Caco-2 (cell line): ENCODE data around the gene TIMM44. TPM values are rescaled to one million over a fixed set of nuclear protein-coding genes. Genes with fewer than 3 reads are reported as not detected.
A peak's percentile ranks its signal among the peaks of the same experiment; 100 is the strongest.

Experiments
- BruUV-seq: library from RNA; stranded (reverse); fragments of 400-500 nt; replicated peaks from 2 replicates; lab custom pipeline; 2021; lab: Mats Ljungman, UMichigan
- CTCF ChIA-PET: fragments of 300-600 bp; sonication (Branson Sonifier 250); formaldehyde crosslinking; loops from one replicate; lab custom pipeline; 2022; ENCODE audit warnings: antibody characterized with exemption; lab: Charles Lee
- POLR2A ChIA-PET: fragments of 300-600 bp; sonication (Branson Sonifier 250); formaldehyde crosslinking; loops from one replicate; lab custom pipeline; 2022; ENCODE audit warnings: antibody characterized with exemption; lab: Charles Lee
- DNase-seq, 2 experiments: peaks; one replicate each; pipeline versions ENCODE4 v3.0.0 to v3.0.0-alpha.2; 2020 to 2022
- H3K27me3 ChIP-seq: replicated peaks from 2 replicates; pipeline ENCODE4 v1.6.0; 2011; ENCODE audit warnings: low read length; ENCODE audit not compliant: control insufficient read depth, insufficient read depth
- H3K36me3 ChIP-seq: 2 replicates; pipeline ENCODE4 v1.5.1; 2011; ENCODE audit warnings: low read length; ENCODE audit not compliant: control insufficient read depth, insufficient read depth
- H3K4me1 ChIP-seq: fragments of 250-450 bp; sonication (Bioruptor Pico); 2 replicates; pipeline ENCODE4 v1.5.1; 2020; ENCODE audit warnings: mild to moderate bottlenecking
- H3K4me3 ChIP-seq: 2 replicates; pipeline ENCODE4 v1.5.1; 2011; ENCODE audit warnings: low read depth, mild to moderate bottlenecking, control low read depth, low read length
- H3K9me3 ChIP-seq: fragments of 250-450 bp; sonication (Bioruptor Pico); 2 replicates; pipeline ENCODE4 v1.5.1; 2020; ENCODE audit warnings: mild to moderate bottlenecking, moderate library complexity
- H3K27ac Mint-ChIP-seq: one replicate; pipeline ENCODE4 v1.8.0; 2022; ENCODE audit warnings: mixed read lengths; ENCODE audit not compliant: unreplicated experiment
- H3K27me3 Mint-ChIP-seq: one replicate; pipeline ENCODE4 v1.8.0; 2022; ENCODE audit warnings: mixed read lengths; ENCODE audit not compliant: insufficient read depth, unreplicated experiment
- H3K36me3 Mint-ChIP-seq: one replicate; pipeline ENCODE4 v1.8.0; 2022; ENCODE audit warnings: mild to moderate bottlenecking, mixed read lengths; ENCODE audit not compliant: insufficient read depth, unreplicated experiment
- H3K4me1 Mint-ChIP-seq: one replicate; pipeline ENCODE4 v1.8.0; 2022; ENCODE audit warnings: low read depth, mixed read lengths; ENCODE audit not compliant: unreplicated experiment
- H3K4me3 Mint-ChIP-seq: one replicate; pipeline ENCODE4 v1.8.0; 2022; ENCODE audit warnings: mild to moderate bottlenecking, moderate library complexity, mixed read lengths; ENCODE audit not compliant: unreplicated experiment
- H3K9me3 Mint-ChIP-seq: one replicate; pipeline ENCODE4 v1.8.0; 2022; ENCODE audit warnings: mixed read lengths; ENCODE audit not compliant: unreplicated experiment
- intact Hi-C: fragments of 100-400 bp; cut with micrococcal nuclease; formaldehyde crosslinking; loops from one replicate; pipeline ENCODE4 v1.10.0; 2022; ENCODE audit not compliant: unreplicated experiment
- total RNA-seq: library from RNA; stranded (reverse); gene quantifications from 2 replicates; pipeline ENCODE4 v1.2.3, GENCODE V29; 2022
- TF ChIP-seq, protein P1 (sequence below), 2 experiments: fragments of 200-600 bp in 1 of 2; IDR thresholded peaks; 1 replicate in 1 of 2; 2 replicates in 1 of 2; pipeline versions ENCODE4 v1.5.1 to v1.8.0; 2011 to 2022; ENCODE audit warnings: antibody characterized with exemption in 1 of 2, control low read depth in 1 of 2, inconsistent platforms in 1 of 2, low read depth in 1 of 2, low read length in 1 of 2, mild to moderate bottlenecking in 1 of 2, moderate library complexity in 1 of 2; ENCODE audit not compliant: insufficient read depth in 1 of 2, severe bottlenecking in 1 of 2, unreplicated experiment in 1 of 2

Gene TIMM44
- total RNA-seq, 1 experiment from 2014 or later: 129 TPM

DNA sequence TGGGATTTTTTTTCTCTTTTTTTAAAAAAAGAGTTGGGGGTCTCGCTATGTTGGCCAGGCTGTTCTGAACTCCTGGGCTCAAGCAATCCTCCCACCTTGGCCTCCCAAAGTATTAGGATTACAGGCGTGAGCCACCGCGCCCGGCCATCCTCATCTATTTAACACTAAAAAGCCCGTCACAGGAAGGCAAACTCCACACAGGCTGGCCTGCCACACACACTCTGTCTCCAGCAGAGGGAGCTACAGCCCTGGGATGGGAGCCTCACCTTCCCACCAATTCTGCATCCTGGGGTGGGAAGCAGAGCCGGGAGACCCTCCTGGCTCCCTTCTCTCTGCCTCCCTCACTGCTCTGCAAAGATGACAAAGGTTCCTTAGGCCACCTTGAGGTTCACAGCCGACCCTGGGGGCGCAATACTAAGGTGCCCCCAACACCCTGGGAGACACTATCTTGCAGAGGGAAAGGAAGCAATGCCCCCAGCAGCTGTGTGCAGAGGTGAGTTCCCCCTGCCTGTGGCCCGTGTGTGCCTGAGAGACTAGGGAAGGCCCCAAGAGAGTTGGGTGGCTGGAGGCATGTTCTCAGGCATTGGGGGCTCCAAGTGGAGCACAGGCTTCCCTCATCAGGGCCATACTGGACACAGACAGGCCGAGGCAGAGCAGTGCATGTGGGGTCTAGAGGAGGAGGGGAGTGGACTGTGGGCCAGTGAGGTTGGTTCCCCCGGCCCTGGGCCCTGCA lies 27.4 kb upstream of the TIMM44 start:
- H3K27me3 Mint-ChIP-seq: no peaks in the 10 kb centered on the region
- no peaks in the 10 kb centered on the region for H3K27me3 ChIP-seq
- POLR2A ChIA-PET: no interaction called here
- no peak overlapping the region for H3K27ac Mint-ChIP-seq
- TF ChIP-seq, protein P1, sequence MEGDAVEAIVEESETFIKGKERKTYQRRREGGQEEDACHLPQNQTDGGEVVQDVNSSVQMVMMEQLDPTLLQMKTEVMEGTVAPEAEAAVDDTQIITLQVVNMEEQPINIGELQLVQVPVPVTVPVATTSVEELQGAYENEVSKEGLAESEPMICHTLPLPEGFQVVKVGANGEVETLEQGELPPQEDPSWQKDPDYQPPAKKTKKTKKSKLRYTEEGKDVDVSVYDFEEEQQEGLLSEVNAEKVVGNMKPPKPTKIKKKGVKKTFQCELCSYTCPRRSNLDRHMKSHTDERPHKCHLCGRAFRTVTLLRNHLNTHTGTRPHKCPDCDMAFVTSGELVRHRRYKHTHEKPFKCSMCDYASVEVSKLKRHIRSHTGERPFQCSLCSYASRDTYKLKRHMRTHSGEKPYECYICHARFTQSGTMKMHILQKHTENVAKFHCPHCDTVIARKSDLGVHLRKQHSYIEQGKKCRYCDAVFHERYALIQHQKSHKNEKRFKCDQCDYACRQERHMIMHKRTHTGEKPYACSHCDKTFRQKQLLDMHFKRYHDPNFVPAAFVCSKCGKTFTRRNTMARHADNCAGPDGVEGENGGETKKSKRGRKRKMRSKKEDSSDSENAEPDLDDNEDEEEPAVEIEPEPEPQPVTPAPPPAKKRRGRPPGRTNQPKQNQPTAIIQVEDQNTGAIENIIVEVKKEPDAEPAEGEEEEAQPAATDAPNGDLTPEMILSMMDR (IDR thresholded peaks at IDR 0.05; ENCODE audit: insufficient read depth in 1 of 2, low read depth in 1 of 2, low read length in 1 of 2, severe bottlenecking in 1 of 2, unreplicated experiment in 1 of 2): peak; percentile 39 to 82
- BruUV-seq: no TSS peak
- no peaks in the 10 kb centered on the region for H3K9me3 ChIP-seq
- no peaks in the 10 kb centered on the region for H3K4me1 Mint-ChIP-seq
- H3K36me3 ChIP-seq: peaks cover 1% of the 10 kb centered on the region; the same call in 1 of the 2 replicates
- no peak overlapping the region for H3K4me3 Mint-ChIP-seq
- peak; percentile 51 to 68 for DNase-seq
- H3K9me3 Mint-ChIP-seq: no peaks in the 10 kb centered on the region
- H3K36me3 Mint-ChIP-seq: peaks cover 80% of the 10 kb centered on the region
- intact Hi-C loops: no loop called here
- no peak overlapping the region for H3K4me3 ChIP-seq
- CTCF ChIA-PET: interaction anchor here (0.6 to 1.5 kb wide), 6 partner anchors 27 to 872 kb away, joined by 3 to 10 read pairs (median 4); partner anchors contain the start of genes ELAVL1, SNAPC2 and TIMM44
- H3K4me1 ChIP-seq: no peaks in the 10 kb centered on the region

- Histone ChIP-seq H3K36me3 (peaks cover 1% of the 10 kb centered on the region; the same call in 1 of the 2 replicates), H3K27me3 (no peaks in the 10 kb centered on the region), H3K9me3 (no peaks in the 10 kb centered on the region), H3K4me1 (0 out of 2 replicates have a peak, but pooled peaks cover 3% of the 10 kb centered on the region), H3K4me3 (no peak overlapping the region)
- POLR2A ChIA-PET: no interaction called here
- TF ChIP-seq, protein P1 (IDR thresholded peaks at IDR 0.05; ENCODE audit: insufficient read depth in 1 of 2, low read depth in 1 of 2, low read length in 1 of 2, severe bottlenecking in 1 of 2, unreplicated experiment in 1 of 2): no peak
- Mint-ChIP-seq H3K36me3 (peaks cover 79% of the 10 kb centered on the region), H3K9me3 (no peaks in the 10 kb centered on the region), H3K4me3 (no peak overlapping the region), H3K27ac (no peak overlapping the region), H3K4me1 (no peaks in the 10 kb centered on the region), H3K27me3 (no peaks in the 10 kb centered on the region)
- intact Hi-C loops: no loop called here
- no peak for DNase-seq
- no TSS peak for BruUV-seq
- CTCF ChIA-PET: no interaction called here
Observed at GRCh38 chr19:7969555-7969939, 26.1 kb upstream of the TIMM44 start.

DNA sequence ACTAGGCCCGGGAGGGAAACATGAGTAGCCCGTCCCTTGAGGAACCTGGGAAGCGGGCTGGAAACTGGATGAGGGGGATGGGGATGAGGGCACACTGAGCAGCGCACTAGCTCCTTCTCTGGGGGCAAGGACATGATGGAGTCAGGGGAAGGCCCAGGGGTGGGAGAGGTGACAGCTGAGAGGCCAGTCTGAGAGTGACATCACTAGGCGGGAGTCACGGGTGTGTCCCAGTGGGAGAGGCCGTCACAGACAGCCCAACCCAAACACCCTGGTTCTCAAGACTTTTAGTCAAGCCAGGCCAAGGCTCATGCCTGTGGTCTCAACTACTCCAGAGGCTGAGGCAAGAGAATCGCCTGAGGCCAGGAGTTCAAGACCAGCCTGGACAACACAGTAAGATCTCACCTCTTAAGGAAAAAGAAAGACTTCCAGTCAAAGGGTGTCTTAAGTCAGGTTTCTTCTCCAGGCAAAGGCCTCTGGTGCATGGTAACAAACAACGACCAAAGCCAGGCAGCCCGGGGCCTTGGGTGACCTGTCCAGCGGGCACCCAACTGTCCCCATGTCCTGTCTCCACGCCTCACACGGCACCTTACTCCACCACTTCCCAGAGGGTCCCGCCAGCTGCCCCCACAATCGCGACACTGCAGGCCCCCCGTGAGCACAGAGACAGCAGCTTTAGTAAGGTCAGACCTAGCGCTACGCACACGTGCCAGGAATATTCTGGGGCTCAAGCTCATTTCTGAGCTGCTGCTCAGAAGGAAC lies 25.5 kb upstream of the TIMM44 start:
- BruUV-seq: no TSS peak

More for the DNA sequence above, 25.5 kb upstream of the TIMM44 start:
- POLR2A ChIA-PET: no interaction called here
- TF ChIP-seq, protein P1 (IDR thresholded peaks at IDR 0.05; ENCODE audit: insufficient read depth in 1 of 2, low read depth in 1 of 2, low read length in 1 of 2, severe bottlenecking in 1 of 2, unreplicated experiment in 1 of 2): no peak
- Mint-ChIP-seq H3K4me1 (no peaks in the 10 kb centered on the region), H3K36me3 (peaks cover 78% of the 10 kb centered on the region), H3K27me3 (no peaks in the 10 kb centered on the region), H3K9me3 (no peaks in the 10 kb centered on the region), H3K27ac (no peak overlapping the region), H3K4me3 (no peak overlapping the region)
- intact Hi-C loops: no loop called here
- Histone ChIP-seq H3K4me3 (no peak overlapping the region), H3K4me1 (0 out of 2 replicates have a peak, but pooled peaks cover 3% of the 10 kb centered on the region), H3K36me3 (peaks cover 1% of the 10 kb centered on the region; the same call in 1 of the 2 replicates), H3K27me3 (no peaks in the 10 kb centered on the region), H3K9me3 (no peaks in the 10 kb centered on the region)
- CTCF ChIA-PET: no interaction called here
- DNase-seq: no peak
